GM18517 (cell line): ENCODE measurements around the gene CDY2B.
"Not testable (repeated sequence)": the region's sequence is repeated elsewhere in the genome, so short reads cannot be mapped to it uniquely, and the experiment has no call there.

Source experiments
- ATAC-seq: cut with Tn5 transposase; IDR thresholded peaks from one replicate; pipeline ENCODE4 v1.9.1; 2021; ENCODE audit warnings: mild to moderate bottlenecking, moderate library complexity; ENCODE audit not compliant: unreplicated experiment

CDY2B gene, protein sequence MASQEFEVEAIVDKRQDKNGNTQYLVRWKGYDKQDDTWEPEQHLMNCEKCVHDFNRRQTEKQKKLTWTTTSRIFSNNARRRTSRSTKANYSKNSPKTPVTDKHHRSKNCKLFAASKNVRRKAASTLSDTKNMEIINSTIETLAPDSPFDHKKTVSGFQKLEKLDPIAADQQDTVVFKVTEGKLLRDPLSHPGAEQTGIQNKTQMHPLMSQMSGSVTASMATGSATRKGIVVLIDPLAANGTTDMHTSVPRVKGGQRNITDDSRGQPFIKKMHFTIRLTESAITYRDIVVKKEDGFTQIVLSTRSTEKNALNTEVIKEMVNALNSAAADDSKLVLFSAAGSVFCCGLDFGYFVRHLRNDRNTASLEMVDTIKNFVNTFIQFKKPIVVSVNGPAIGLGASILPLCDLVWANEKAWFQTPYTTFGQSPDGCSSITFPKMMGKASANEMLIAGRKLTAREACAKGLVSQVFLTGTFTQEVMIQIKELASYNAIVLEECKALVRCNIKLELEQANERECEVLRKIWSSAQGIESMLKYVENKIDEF

DNA sequence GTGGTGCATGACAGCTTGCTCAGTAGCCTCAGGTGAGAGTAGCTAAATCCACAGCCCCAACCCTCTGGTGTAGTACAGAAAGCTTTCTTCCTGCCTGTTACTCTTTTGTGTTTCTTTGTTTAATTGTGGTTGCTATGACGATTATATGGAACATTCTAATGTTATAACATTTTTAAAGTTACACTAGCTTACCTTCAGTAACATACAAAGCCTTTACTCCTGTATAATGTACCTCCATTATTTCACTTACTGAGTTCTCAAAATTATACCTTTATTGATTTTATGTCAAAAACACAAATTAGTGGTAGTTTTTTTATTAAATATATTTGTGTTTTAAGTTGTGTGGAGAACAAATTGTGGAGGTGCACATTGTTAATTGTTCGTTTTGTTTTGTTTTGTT, at the start of gene CDY2B:
Gene CDY2B, minus strand, starts transcription at position 101 of the 400 bp plus-strand sequence. CDS start 328 bp downstream, outside the sequence.
- ATAC-seq: not testable (repeated sequence)

DNA sequence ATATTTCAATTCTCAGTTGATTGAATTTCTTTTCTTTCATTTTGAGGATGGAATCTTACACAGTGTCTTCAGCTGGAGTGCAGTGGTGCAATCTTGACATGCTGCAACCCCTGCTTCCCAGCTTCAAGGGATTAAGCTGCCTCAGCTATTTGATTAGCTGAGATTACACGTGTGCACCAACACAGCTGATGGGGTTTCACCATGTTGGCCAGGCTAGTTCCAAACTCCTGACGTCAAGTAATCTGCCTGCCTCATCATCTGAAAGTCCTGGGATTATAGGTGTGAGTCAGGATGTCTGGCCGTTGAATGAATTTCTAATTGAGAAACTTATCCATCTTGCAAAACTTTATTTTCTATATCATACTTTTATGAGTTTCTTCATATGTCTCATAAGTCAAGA, 28.0 kb upstream of the CDY2B start:
- ATAC-seq: not testable (repeated sequence)

DNA sequence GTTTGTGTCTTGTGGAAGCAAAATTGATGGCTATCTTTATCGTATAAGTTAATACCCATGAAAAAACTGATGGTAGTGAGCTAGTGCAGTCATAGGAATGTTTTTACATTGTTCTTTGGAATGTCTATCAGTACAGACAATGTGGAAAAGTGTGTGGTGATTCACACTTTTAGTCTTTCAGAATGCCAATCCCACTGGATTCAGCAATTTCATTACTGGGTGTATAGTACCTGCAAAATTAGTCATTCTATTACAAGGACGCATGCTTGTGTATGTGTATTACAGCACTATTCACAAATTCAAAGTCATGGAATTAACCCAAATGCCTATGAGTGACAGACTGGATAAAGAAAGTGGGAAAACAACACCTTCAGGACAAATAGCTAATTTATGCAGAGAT, 27.3 kb upstream of the CDY2B start:
- not testable (repeated sequence) for ATAC-seq

DNA sequence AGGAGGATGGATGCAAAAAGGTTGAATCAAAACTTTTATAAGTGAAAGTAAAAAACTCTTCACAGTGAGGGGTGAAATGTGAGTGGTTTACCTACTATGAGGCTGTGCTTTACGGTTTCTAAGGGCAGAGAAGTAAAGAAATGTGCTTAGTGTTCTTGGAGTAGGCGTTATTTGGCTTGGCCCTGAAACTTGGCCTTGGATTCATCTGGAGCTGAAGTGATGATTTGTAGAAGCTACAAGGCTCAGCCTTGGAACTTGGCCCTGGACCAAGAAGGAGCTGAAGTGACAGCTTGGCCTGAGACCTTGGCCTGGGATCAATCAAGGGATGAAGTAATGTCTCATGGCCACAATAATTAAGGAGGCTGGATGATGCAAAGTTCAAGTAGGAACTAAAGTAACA, 1.7 kb upstream of the CDY2B start:
- not testable (repeated sequence) for ATAC-seq

DNA sequence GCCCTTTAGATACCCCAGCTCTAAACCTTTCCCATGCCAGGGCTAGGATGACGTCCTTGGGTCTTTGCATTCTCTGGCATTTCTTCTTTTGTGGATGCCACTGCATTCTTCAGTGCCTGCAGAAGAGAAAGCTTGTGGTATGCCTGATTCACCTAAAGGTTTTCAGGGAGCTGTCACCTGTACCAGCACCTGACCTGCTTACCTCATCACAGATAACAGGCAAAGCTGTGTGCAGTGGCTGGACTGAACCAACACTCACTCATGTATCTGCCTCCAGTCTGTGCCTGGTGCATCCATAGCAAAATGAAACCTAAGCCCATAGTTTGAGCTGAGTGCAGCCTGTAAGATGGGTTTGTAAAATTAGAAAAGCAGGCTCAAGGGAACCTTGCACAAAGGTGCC, 3.3 kb downstream of the CDY2B start:
- not testable (repeated sequence) for ATAC-seq

DNA sequence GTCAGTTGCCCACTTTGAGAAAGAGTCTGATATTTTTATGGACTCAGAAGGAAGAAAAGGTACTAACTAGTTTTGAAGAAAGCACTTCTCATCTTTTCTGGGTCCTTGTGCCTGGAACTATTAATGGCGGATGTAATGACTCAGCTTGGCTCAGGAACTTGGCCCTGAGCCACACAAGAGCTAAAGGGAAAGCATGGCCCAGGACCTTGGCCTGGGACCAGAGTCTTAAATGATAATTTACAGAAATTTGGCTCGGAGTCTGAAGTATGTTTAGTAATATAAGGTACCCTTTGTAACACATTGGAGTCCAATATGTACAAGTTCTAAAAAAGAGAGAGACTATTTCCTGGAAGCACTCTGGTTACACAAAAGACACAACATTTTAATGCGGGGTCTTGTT, 4.6 kb downstream of the CDY2B start:
- not testable (repeated sequence) for ATAC-seq

DNA sequence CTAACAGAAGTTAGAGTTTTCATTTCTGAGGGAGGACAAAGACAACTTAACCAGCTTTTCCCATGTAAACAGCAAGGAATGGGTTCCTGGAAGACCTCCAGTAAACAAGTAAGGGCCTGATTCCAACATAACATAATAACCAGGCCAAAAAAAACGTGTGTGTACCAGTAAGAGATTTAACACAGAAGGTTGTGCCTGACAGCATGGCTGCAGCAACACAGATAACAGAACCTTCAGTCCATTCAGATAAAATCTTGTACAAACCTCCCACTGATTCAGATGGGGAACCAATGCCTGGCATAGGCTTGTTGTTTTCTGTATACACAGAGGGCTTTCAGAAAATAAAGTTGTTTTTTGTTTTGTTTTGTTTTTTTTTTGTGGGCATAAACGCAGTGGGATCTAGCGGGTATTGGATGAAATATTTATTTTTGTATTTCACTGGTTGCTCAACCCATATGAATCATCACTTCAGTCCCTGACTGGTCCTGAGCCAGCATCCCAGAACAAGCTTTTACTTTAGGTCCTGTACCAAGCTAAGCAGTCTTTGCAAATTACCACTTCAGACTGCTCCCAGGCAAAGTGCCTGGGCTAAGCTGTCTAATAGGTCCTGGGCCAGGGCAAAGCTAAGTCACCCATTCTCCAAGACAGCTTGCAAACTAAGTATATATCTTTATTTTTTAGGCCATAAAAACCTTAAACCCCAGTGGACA, 8.7 kb downstream of the CDY2B start:
- ATAC-seq: not testable (repeated sequence)

DNA sequence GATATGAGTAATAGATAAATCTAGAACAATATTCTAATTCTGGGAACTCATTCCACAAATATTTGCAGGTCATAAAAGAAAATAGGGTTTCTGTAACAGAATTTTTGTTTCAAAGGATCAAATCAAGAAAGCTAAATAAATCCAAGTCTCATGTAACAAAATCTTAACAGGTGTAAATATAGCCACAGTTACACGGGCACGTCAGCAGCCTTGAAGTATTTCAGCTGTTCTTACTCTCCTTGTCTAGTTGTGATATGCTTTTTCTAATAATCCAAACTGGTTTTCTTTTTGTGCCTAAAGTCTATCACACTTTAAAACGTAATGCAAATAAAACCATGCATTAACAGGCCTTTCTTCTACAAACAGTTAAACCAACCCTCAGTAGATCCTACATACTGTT, 9.3 kb downstream of the CDY2B start:
- ATAC-seq: not testable (repeated sequence)

DNA sequence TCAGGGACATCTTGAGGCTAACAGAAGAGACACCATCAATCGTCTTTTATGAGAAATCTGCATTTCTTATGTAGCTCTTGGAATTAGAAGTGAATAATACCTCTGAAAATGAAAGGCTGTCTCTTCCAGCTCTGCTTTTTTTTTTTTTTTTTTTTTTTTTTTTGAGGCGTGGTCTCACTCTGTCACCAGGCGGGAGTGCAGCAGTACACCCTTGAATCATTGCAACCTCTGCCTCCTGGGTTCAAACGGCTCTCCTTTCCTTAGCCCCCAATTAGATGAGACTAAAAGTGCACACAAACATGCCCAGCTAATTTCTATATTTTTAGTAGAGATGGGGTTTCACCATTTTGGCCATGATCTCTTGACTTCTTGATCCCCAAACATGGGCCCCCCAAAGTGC, 12.2 kb downstream of the CDY2B start:
- ATAC-seq: not testable (repeated sequence)

DNA sequence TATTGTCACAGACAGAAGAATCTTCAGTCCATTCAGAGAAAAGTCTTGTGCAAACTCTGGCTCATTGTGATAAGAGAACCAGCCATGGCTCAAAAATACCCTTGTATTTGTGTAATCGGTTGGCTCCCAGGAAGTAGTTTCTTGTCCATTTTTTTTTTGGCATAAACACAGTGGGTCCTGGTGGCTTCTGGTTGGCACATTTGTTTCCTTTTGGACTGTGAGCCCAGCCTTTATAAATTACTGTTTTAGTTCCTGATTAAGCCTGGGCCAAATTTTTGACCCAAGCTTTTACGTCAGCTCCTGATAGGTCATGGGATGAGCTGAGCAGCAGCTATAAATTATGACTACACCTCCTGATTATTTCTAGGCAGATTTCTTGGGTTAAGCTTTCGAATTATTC, 19.4 kb downstream of the CDY2B start:
- not testable (repeated sequence) for ATAC-seq

DNA sequence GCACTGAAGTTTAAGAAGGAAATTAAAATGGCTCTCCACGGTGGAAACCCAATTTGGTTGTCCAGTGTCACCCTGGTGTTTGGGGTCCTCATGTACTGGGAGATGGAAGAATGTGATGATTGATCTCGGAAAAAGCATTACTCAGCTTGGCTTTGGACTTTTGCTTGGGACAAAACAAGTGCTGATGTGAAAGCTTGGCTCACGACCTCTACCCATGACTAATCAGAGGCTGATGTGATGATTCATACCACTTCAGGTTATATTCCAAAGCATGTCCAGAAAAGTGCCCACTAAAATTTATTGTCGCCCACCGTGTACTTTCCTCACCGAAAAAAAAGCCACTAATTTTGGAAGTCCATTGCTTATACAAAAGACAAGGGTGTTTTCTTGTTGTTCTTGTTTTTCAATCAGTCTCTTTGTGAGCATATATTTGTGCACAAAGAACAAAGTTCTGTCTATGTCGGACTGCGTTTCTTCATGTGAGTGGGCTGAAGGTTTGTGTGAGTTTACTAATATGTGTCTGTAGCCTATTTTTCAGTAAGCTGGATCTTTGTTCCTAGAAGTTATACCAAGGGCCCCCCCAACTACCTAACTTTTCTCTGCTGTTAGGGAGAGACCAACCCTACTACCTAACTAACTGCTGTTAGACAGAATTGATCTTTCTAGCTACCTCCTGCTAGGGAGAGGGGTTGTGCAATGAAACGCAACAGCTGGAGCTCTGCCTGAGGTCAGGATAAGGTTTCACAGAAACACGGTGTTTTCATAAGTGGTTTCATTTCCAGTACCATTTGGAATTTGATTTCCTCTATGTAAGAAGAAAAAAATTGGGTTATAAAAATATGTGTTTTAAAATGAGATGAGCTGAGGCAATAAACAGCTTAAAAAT, 22.8 kb downstream of the CDY2B start:
- ATAC-seq: not testable (repeated sequence)

DNA sequence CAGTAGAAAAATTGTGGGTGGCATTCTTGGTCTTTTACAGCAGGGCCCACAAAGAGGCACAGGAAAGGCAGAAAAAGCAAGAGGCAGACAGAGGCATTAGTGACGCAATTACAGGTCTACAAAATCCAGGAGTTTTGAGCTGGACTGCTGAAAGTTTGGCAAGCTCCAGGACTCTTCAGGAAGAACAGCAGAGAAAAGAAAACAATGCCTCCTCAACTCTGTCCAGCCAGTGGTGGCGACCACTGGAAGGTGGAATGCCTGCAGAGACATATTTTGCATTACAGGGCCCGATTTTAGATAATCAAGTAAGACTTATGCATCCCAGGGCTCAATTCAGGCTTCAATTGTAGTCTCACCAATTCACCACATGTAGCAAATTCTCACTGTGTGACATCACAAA, 23.5 kb downstream of the CDY2B start:
- not testable (repeated sequence) for ATAC-seq

DNA sequence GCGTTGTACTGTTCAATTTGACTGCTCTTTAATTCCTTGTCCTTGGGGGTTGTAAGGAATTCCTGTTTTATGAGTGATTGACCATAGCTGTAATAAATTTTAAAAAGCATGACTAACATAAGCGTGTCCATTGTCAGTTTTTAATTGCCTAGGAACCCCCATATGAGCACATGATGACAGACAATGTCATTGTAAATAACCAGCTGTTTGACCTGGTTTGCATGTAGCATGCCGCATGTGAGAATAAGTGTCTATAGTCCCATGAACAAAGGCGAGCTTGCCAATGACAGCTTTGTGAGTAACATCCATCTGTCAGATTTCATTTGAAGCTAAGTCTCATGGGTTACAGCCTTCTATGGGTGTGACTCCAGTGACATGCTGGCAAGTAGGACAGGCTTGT, 30.9 kb downstream of the CDY2B start:
- ATAC-seq: not testable (repeated sequence)

DNA sequence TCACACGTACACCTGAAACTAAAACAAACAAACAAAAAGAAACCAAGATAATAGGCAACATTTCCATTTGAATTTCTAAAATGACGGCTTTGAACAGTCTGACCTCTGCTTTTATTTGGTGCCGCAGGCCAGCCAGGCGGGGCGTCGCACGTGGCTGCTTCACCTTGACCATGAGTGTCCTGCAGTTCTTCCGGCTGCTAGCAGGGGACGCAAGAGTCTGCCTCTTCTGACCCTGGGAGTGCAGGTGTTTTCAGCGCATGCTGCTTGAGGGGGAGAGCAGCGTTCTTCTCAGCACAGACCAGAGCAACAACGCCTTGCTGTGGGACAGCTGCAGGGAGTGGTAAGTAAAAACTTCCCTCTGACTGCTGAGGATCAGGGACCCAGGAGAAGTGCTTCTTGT, 47.9 kb downstream of the CDY2B start:
- not testable (repeated sequence) for ATAC-seq
